GM12801 (cell line): ENCODE results near the gene FZD7.

Source experiments
- CTCF ChIP-seq: IDR thresholded peaks from one replicate; pipeline ENCODE4 v1.5.1; 2011; ENCODE audit warnings: control low read depth; ENCODE audit not compliant: insufficient read length; ENCODE audit errors: extremely low read depth

The FZD7 gene

GRCh38 chr2:202014759-202015211 lies 18.9 kb upstream of the FZD7 start:
- TF ChIP-seq CTCF = no peak

GRCh38 chr2:202015471-202015870 lies 18.2 kb upstream of the FZD7 start:
- no peak for TF ChIP-seq CTCF

- TF ChIP-seq CTCF = no peak
Observed at GRCh38 chr2:202016579-202017227, 17.0 kb upstream of the FZD7 start.

- TF ChIP-seq CTCF = no peak
Observed at GRCh38 chr2:202017940-202018339, 15.7 kb upstream of the FZD7 start.

GRCh38 chr2:202018950-202019349 lies 14.7 kb upstream of the FZD7 start:
- TF ChIP-seq CTCF = no peak

GRCh38 chr2:202019689-202020450 lies 13.8 kb upstream of the FZD7 start:
- no peak for TF ChIP-seq CTCF

- TF ChIP-seq CTCF = no peak
Observed at GRCh38 chr2:202022755-202023154, 10.9 kb upstream of the FZD7 start.
